ENCODE data around the gene SCAF8.

SCAF8 gene

DNA sequence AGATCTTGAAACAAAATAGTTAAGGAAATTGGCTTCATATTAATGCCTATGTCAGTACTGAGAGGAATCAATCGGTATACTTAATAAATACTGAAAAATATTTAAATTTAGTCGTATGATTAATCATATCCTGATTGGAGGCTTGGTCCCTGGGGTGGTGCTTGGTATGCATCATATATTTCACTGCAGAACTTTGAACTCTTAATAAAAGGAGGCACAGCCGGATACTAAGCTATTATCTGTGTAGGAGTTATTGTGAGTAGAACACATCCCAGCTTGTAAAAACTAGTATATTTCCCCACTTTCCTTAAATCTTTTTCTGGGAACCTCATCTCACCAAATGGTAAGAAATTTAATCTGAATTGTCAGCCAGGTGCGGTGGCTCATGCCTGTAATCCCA lies 42.4 kb upstream of the SCAF8 start:
- TF ChIP-seq, protein P1, sequence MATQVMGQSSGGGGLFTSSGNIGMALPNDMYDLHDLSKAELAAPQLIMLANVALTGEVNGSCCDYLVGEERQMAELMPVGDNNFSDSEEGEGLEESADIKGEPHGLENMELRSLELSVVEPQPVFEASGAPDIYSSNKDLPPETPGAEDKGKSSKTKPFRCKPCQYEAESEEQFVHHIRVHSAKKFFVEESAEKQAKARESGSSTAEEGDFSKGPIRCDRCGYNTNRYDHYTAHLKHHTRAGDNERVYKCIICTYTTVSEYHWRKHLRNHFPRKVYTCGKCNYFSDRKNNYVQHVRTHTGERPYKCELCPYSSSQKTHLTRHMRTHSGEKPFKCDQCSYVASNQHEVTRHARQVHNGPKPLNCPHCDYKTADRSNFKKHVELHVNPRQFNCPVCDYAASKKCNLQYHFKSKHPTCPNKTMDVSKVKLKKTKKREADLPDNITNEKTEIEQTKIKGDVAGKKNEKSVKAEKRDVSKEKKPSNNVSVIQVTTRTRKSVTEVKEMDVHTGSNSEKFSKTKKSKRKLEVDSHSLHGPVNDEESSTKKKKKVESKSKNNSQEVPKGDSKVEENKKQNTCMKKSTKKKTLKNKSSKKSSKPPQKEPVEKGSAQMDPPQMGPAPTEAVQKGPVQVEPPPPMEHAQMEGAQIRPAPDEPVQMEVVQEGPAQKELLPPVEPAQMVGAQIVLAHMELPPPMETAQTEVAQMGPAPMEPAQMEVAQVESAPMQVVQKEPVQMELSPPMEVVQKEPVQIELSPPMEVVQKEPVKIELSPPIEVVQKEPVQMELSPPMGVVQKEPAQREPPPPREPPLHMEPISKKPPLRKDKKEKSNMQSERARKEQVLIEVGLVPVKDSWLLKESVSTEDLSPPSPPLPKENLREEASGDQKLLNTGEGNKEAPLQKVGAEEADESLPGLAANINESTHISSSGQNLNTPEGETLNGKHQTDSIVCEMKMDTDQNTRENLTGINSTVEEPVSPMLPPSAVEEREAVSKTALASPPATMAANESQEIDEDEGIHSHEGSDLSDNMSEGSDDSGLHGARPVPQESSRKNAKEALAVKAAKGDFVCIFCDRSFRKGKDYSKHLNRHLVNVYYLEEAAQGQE (IDR thresholded peaks at IDR 0.05; ENCODE audit: insufficient read depth in 1 of 2, low read depth in 2 of 2, low read length in 2 of 2), result no peak
- TF ChIP-seq POLR2AphosphoS5 (IDR thresholded peaks at IDR 0.05; ENCODE audit: low read depth, low read length), result no peak
- TF ChIP-seq FOXP2 (optimal IDR thresholded peaks at IDR 0.05; ENCODE audit: borderline replicate concordance, extremely low read depth, extremely low read length, insufficient read depth), result no peak

DNA sequence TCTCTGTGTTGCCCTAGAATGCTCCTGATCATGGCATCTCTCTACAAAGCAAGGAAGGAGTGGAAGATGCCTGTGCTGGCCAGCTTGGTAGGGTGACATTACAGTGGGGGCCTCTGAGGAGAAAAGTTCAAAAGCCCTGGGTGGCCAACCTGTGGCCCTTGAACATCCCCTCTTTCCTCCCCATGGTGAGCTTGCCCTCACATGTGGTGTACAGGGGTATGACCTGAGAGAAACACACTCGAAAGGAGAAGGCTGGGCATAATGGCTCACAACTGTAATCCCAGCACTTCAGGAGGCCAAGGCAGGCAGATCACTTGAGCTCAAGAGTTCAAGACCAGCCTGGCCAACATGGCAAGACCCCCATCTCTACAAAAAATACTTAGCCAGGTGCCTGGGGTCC lies 36.6 kb upstream of the SCAF8 start:
- TF ChIP-seq TAF1 (IDR thresholded peaks at IDR 0.05; ENCODE audit: borderline replicate concordance, insufficient read depth, low read length) (no peak), POLR2AphosphoS5 (IDR thresholded peaks at IDR 0.05; ENCODE audit: low read depth, low read length) (no peak), SIN3A (IDR thresholded peaks at IDR 0.05; ENCODE audit: borderline replicate concordance, insufficient read depth, low read length) (no peak), FOXP2 (optimal IDR thresholded peaks at IDR 0.05; ENCODE audit: borderline replicate concordance, extremely low read depth, extremely low read length, insufficient read depth) (no peak)
- TF ChIP-seq, protein P1 (IDR thresholded peaks at IDR 0.05; ENCODE audit: insufficient read depth in 1 of 2, low read depth in 2 of 2, low read length in 2 of 2), result no peak

DNA sequence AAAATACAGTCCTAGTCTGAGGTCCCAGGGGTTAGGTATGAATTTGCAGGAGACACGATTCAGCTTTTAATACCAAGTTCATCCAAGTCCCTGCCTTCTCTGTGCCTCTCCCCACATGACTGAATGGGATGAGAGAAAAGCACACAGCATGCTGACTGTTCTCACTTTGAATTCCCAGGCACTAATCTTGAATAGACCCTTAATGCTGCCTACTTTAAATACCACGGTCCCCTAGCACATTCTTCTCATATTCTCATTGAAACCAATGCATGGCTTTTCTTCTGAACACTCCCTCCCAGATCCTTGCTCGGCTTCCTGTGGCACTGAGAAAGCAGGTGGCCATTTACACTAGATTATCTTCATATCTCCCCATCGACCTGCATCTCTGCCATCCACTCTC lies 30.1 kb upstream of the SCAF8 start:
- TF ChIP-seq TAF1 (IDR thresholded peaks at IDR 0.05; ENCODE audit: borderline replicate concordance, insufficient read depth, low read length) (no peak), FOXP2 (optimal IDR thresholded peaks at IDR 0.05; ENCODE audit: borderline replicate concordance, extremely low read depth, extremely low read length, insufficient read depth) (no peak)

DNA sequence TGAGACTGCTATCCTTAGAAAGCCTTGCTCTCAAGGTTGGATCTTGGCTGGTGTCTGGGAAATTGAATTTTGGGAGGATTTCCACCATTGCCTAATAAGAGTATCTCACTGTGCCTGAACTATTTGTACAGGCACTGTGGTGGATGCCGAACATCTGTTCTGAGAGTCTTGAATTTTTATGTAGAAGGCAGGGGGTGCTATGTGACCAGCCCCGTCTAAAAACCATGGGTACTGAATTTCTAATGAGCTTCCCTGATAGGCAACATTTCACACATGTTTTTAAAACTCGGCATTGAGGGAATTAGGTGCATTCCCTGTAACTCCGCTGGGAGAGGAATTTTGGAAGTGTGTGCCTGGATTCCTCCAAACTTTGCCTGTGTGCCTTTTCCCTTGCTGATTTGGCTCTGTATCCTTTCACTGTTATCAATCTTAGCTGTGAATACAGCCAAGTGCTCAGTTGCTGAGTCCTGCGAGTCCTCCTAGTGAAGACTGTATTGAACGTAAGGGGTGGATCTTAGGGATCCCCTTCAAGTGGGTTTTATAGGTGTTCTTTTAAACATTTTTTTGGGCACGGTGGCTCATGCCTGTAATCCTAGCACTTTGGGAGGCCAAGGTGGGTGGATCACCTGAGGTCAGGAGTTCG lies 27.6 kb upstream of the SCAF8 start:
- TF ChIP-seq, protein P1 (IDR thresholded peaks at IDR 0.05; ENCODE audit: insufficient read depth in 1 of 2, low read depth in 2 of 2, low read length in 2 of 2), result no peak
- TF ChIP-seq POLR2AphosphoS5 (IDR thresholded peaks at IDR 0.05; ENCODE audit: low read depth, low read length), result no peak
- no peak for TF ChIP-seq FOXP2 (optimal IDR thresholded peaks at IDR 0.05; ENCODE audit: borderline replicate concordance, extremely low read depth, extremely low read length, insufficient read depth)

DNA sequence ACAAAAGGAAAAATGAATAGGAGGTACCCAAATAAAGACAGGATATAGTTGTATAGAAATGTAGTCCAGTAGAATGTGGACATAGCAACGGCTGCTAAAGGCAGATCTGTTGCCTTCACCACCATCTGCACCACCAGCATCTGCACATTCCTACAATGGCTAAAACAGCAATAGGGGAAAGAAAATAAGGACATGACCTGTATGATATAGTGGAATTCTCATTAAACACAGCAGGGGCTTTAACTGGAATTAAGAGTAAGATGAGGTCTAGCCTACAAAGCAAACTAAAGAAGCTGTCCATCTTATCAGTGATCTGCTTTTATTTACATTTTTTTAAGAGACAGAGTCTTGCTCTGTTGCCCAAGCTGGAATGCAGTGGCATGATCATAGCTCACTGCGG lies 26.8 kb upstream of the SCAF8 start:
- TF ChIP-seq FOXP2 (optimal IDR thresholded peaks at IDR 0.05; ENCODE audit: borderline replicate concordance, extremely low read depth, extremely low read length, insufficient read depth) (no peak), TAF1 (IDR thresholded peaks at IDR 0.05; ENCODE audit: borderline replicate concordance, insufficient read depth, low read length) (no peak), POLR2AphosphoS5 (IDR thresholded peaks at IDR 0.05; ENCODE audit: low read depth, low read length) (no peak), SIN3A (IDR thresholded peaks at IDR 0.05; ENCODE audit: borderline replicate concordance, insufficient read depth, low read length) (no peak)
- TF ChIP-seq, protein P1 (IDR thresholded peaks at IDR 0.05; ENCODE audit: insufficient read depth in 1 of 2, low read depth in 2 of 2, low read length in 2 of 2), result no peak

All from PFSK-1 (cell line).